ENCODE measurements around the gene RAB25. TPM values are rescaled to one million over a fixed set of nuclear protein-coding genes. Genes with fewer than 3 reads are reported as not detected.

The RAB25 gene
- under 1 TPM in 1 of 3 donors, not detected in 2; 0.82 TPM for total RNA-seq
- 0.14 TPM for total RNA-seq (2013)

GRCh38 chr1:156060937-156061636 lies at the start of gene RAB25:
Gene RAB25 (plus strand): TSS chr1:156061160. CDS start chr1:156061401, 241 bp downstream.
- H3K27ac ChIP-seq (ENCODE audit: low read length) = no peak within 1 kb of the TSS
- no peak for ATAC-seq
- H3K4me1 ChIP-seq (ENCODE audit: control insufficient read depth, insufficient read depth, low read length) = no peaks in the 10 kb centered on the region
- no peak for TF ChIP-seq CTCF (IDR thresholded peaks at IDR 0.05)
- H3K9me3 ChIP-seq (ENCODE audit: control insufficient read depth, insufficient read depth, low read length) = no peaks in the 10 kb centered on the region
- H3K4me3 ChIP-seq (ENCODE audit: low read length) = no peak within 1 kb of the TSS
- no peaks in the 10 kb centered on the region for H3K36me3 Mint-ChIP-seq
- no peaks in the 10 kb centered on the region for H3K27me3 Mint-ChIP-seq (ENCODE audit: low read depth in 2 of 2)
- DNase-seq = no peak
- no peaks in the 10 kb centered on the region for H3K27me3 ChIP-seq (ENCODE audit: control insufficient read depth, insufficient read depth, low read length)
- peaks cover 5 to 13% of the 10 kb centered on the region in 2 donors for H3K4me1 Mint-ChIP-seq
- H3K36me3 ChIP-seq (ENCODE audit: control insufficient read depth, insufficient read depth, low read length) = no peaks in the 10 kb centered on the region
- 87% methylated on average over 11 of the region's 11 CpGs for WGBS (ENCODE audit: insufficient coverage)
- no peaks in the 10 kb centered on the region for H3K9me3 Mint-ChIP-seq
- H3K4me3 Mint-ChIP-seq = no peak within 1 kb of the TSS
- intact Hi-C loops (cut with micrococcal nuclease) = no loop called here
- no peak within 1 kb of the TSS for H3K27ac Mint-ChIP-seq

GRCh38 chr1:156012051-156012817 lies 48.7 kb upstream of the RAB25 start:
- no peaks in the 10 kb centered on the region for H3K27me3 ChIP-seq (ENCODE audit: control insufficient read depth, insufficient read depth, low read length)
- TF ChIP-seq CTCF (IDR thresholded peaks at IDR 0.05) = no peak
- WGBS (ENCODE audit: insufficient coverage) = no CpG with 5 or more reads among the region's 4 CpGs
- Mint-ChIP-seq H3K4me1 (peaks cover 20 to 21% of the 10 kb centered on the region in 2 donors), H3K27me3 (ENCODE audit: low read depth in 2 of 2) (no peaks in the 10 kb centered on the region), H3K27ac (peak overlapping the region in 1 of 2 donors; percentile 38), H3K4me3 (no peak overlapping the region), H3K9me3 (no peaks in the 10 kb centered on the region), H3K36me3 (peaks cover 27% of the 10 kb centered on the region)
- no peaks in the 10 kb centered on the region for H3K9me3 ChIP-seq (ENCODE audit: control insufficient read depth, insufficient read depth, low read length)
- H3K27ac ChIP-seq (ENCODE audit: low read length) = no peak overlapping the region
- H3K4me1 ChIP-seq (ENCODE audit: control insufficient read depth, insufficient read depth, low read length) = no peaks in the 10 kb centered on the region
- DNase-seq = no peak
- no peak overlapping the region for H3K4me3 ChIP-seq (ENCODE audit: low read length)
- H3K36me3 ChIP-seq (ENCODE audit: control insufficient read depth, insufficient read depth, low read length) = peaks cover 65% of the 10 kb centered on the region
- ATAC-seq = no peak
- intact Hi-C loops (cut with micrococcal nuclease) = no loop called here

- H3K27ac Mint-ChIP-seq = no peak overlapping the region
- H3K36me3 ChIP-seq (ENCODE audit: control insufficient read depth, insufficient read depth, low read length) = peaks cover 61% of the 10 kb centered on the region
Observed at GRCh38 chr1:156014829-156015228, 46.1 kb upstream of the RAB25 start.

More at GRCh38 chr1:156014829-156015228, 46.1 kb upstream of the RAB25 start:
- Mint-ChIP-seq H3K36me3 (peaks cover 27% of the 10 kb centered on the region), H3K27me3 (ENCODE audit: low read depth in 2 of 2) (no peaks in the 10 kb centered on the region), H3K9me3 (no peaks in the 10 kb centered on the region), H3K4me3 (no peak overlapping the region), H3K4me1 (peaks cover 31 to 34% of the 10 kb centered on the region in 2 donors)
- intact Hi-C loops (cut with micrococcal nuclease) = no loop called here
- H3K27ac ChIP-seq (ENCODE audit: low read length) = no peak overlapping the region
- DNase-seq = no peak
- no peak for TF ChIP-seq CTCF (IDR thresholded peaks at IDR 0.05)
- no peak for ATAC-seq
- H3K4me3 ChIP-seq (ENCODE audit: low read length) = no peak overlapping the region
- no peaks in the 10 kb centered on the region for H3K27me3 ChIP-seq (ENCODE audit: control insufficient read depth, insufficient read depth, low read length)
- H3K4me1 ChIP-seq (ENCODE audit: control insufficient read depth, insufficient read depth, low read length) = peaks cover 4% of the 10 kb centered on the region
- 97% methylated on average over 7 of the region's 7 CpGs for WGBS (ENCODE audit: insufficient coverage)
- no peaks in the 10 kb centered on the region for H3K9me3 ChIP-seq (ENCODE audit: control insufficient read depth, insufficient read depth, low read length)
